ENCODE measurements around the gene HYAL3.

The HYAL3 gene

DNA sequence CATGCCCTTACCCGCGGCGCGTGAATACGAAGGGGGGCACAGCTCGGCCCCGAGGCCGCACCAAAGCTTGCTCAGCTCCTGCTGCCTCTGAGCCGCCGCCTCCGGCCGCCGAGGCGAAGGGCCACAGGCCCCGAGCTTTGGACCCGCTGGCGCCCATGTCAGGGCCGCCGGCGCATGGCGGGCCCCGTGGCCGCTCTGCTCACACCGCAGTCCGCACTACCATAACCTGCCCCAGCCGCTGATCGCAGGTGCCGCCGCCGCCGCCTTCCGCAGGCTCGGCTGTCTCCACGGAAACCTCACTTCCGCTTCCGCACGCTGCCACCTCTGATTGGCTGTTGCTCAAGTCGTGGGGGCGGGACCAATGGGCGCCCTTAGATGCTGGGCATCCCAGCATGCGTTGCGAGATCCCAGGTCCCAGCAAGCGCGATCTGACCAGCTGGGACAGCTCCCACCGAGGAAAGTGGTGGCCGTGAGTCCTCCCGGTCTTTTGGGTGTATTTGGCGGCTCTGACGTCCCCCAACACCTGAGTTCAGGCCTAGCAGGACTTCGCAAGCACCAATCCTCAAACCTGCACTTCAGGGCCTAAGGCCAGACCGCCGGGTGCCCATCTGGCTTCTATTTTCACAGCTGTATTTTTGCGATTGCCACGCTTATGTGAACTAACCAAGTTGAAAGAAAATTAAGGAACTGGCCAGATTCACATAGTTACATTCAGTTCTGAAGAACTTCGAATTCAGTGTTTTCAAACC lies 28.9 kb upstream of the HYAL3 start, which contains the start of gene TUSC2:
TUSC2 (minus strand) TSS at position 281 of the 749 bp plus-strand sequence; CDS start at position 157, 124 bp downstream.
- DNase-seq: peak; percentile 72

DNA sequence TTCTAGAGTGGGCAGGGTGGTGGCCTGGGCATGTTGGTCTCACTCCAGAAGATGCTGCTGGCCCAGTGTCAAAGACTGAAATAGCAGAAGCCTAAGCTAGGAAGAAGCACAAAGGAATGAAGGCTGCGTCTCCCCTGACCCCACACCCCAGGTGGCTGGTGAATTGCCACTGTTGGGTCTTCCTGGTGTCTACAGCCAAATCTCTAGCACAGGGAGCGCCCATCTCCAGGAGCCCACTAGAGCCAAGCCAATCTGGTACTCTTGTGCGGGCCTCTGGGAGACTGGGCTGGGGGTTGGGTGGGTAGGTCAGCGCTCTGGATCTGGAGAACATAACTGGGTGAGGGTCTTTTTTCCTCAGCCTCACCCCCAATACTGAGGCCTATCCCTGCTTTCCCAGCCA lies 27.9 kb upstream of the HYAL3 start:
- DNase-seq: no peak

DNA sequence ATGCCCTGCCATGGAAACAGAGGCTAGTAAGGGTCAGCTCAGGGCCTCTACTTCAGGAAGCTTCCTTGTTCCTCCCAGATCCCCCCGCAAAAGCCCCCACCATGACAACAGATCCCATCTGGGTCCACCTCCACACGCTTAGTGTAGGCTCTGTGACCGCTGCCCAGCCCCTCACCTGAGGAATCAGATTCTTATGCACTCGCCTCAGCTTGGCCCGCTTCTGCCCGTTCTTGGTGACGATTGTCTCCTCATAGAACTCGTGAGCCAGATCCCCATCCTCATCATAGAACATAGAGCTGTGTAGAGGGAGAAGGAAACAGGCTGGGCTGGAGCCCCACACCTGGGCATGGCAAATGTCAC lies 27.0 kb upstream of the HYAL3 start:
- DNase-seq: no peak

DNA sequence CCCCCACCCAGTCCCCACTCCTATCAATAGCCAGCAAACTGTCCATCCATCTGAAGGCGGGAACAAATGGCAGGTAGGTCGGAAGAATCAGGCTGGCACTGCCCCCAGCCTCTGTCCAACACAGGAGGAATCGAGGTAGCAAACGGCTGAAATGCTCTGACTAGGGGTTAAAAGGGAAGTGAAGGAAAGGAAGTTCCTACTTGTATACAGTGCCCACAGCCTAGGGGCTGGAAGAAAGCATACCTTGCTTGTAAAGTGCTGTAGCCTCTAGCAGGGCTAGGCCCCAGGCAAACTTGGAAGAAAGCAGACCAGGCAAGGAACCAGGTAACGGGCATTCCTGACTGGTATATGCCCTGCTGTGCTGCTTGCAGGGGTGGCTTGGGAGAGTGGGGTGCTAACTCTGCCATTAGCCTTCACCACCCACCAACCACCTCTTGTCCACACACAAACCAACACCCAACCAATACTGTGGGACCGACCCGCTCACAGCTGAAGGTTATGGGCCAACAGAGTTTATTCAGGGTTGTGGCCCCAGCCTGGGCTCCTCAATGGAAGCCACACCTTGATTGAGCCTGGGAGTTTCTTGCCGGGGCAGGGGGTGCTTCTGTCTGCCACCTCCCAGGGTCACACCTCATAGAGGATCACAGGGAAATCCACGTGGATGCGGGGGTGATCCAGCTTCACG lies 26.4 kb upstream of the HYAL3 start:
- no peak for DNase-seq

DNA sequence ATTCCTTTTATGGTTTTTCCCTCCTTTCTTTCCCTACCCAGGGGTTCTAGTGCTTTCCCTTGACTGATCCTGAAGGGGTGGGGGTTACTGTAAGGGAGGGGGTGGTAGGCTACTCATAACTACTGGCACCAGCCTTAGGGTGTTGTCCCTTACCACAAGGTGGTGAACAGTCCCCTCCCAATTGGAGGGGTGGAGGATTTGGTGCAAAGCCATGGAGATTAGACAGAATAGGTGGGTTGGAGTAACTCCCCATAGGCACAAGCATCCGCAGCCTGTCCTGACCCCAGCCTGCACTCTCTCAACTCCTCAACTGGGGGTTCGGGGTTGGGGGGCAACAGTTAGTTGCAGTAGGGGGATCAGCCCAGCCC lies 25.9 kb upstream of the HYAL3 start:
- no peak for DNase-seq

DNA sequence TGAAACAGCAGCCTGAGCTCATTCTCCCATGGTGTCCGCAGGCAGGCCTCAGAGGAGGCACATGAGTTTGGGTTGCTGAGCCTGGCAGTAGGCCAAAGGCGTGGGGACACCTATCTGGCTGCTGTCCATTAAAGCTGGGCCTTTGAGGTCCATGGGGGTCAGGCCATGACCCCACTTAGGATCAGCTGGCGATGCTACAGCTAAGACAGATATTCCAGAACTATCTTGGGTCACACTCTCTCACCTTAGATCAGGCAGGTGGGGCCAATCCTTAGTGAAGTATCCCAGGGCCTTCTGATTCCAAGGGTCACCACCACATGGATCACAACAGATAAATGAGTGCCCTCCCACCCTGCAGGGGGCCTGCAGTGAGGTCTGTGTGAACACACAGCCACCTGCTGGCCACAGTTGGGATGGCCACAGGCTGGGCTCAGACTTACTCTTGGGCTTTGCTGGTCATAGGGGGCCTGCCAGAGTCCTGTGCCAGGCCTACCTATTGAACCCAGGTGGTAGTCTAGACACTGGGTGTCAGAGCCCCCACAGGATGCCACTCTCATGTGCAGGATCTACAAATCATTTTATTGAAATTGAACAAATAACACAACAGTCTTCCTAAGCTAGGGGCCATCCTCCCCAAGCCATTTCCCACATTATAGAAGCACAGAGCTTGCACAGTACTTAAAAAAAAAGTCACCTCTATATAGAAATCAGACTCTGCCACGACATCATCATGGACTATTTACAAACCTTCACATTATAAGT lies 25.3 kb upstream of the HYAL3 start:
- peak; percentile 0 for DNase-seq

DNA sequence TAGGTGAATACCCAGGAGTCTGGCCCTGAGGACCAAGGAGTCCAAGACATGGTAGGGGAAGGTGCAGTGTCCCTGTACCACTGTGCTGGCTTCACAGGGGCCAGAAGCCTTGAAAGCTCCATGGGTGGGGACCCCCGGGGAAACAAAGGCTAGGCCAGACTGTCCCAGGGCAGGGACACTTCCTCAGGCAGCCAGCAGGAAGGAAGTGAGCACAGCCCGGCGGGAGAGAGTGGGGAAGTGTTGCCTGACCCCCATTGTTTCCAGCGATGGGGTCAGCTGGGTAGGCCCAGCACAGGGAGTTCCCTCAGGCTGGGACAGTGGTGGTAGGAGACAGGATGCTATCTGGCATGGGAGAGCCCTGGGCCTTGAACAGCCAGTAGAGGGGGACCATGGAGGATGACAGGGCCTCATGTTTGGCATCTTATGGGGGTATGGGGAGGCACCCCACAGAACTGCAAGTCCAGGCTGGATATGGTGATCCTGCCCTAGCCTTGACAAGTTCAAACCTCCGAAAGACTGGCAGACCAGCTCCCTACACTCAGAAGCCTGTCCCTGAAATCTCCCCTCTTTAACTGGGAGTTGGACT lies 24.5 kb upstream of the HYAL3 start:
- no peak for DNase-seq

DNA sequence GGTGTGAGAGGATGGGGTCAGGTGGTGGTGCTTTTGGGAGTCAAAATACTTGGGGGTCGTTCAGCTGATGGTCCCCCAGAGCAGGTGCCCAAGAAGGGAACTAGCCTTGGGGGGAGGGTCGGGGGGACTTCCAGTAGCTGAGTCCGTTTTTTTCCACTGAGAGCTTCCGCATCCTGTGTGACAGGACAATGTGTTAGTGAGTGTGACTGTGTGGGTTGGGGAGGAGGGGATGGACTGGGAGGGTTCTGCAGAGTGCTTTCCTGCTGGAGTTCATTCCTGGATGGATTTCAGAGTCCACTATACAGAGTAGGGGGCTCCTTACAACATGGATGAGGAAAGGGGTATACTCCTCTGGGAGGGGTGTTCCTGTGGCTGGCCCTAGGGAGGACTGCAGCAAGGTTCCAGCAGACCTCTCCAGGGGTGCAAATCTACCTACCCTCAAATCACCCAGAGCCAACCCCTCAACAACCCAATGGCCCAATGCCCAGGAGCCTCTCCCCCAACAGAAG lies 23.9 kb upstream of the HYAL3 start:
- no peak for DNase-seq

DNA sequence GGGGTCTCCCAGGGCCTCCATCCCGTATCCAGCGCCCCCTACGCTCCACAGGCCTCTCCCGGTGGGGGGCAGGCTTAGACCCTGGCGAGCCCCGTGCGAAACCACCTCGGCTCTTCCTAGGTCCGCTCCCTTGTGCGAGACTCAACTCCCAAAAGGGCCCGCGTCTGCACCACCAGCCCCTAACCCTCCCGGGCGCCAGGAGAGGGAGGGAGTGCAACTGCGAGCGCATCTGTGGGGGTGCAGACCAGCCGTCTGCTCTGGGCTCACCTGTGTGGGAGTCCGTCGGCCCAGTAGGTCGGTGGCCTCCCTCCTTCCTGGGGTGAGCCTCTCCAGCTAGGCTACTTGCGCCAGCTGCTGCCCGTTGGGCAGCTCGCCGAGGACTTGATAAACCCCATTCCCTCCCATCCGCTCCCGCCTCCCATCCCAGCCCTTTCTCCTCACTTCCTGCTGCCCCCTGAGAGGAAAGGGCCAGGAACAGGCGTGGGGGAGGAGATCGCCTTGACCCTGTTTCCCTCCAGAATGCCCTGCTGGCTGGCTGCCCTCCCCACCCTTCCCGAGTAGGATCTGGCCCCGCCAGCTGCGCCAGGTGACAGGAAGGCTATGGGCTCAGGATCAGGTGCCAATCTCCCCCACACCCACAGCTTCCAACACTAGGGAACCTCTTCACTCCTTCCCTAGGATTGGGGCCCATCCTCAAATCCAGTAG lies 23.3 kb upstream of the HYAL3 start, which contains the start of gene HYAL2:
HYAL2 (minus strand) TSS at position 360 of the 706 bp plus-strand sequence. CDS start 2,256 bp downstream, outside the sequence.
- DNase-seq: peak; percentile 30

DNA sequence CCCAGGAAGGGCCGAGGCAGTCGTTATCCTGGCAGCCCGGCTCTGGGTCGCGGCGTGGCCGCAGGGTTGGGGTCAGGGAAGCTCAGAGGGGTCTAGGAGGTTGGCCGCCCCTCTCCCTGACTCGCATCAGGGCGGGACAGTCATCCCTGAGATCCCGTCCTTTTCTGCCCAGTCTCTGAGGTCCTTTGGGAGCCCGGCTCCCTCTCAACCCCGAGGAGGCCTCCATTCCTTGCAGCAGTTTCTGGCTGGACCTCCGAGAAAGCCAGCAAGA lies 22.8 kb upstream of the HYAL3 start:
- no peak for DNase-seq

DNA sequence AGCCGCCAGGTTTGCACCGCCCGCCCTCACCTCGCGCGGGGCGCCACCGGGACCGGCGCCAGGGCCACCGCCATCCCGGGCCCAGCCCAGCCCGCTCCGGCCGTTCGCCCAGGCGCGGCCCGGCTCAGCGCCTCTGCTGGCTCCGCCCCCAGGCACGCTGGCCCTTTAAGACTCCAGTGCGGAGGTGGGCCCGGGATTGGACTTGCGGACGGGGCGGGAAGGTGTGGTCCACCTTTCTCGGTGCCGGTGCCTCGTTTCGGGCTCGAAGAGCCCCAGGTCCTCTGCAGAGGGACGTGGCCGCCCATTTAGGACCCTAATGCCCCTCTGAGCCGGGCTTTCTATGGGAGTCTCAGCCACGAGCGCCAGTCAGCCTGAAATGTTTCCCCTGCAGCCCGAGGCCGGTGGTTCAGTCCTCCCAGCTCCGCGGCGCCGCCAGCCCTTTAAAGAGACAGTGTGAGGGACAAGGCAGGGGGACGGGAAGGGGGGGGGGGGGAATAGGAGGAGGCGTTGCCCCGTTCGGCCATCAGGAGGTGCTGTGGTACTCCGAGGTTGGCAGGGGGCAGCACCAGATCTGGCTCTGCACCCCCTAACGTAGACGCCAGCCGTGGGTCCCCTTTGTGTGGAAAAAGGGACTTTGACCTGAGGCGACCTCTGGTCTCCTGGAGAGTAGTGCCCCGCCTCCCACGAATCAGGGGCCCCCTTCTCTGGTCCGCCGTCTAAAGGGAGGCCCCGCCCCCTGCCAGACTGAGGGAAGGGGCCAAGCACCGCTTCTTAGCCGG lies 22.3 kb upstream of the HYAL3 start:
- peak; percentile 67 for DNase-seq

DNA sequence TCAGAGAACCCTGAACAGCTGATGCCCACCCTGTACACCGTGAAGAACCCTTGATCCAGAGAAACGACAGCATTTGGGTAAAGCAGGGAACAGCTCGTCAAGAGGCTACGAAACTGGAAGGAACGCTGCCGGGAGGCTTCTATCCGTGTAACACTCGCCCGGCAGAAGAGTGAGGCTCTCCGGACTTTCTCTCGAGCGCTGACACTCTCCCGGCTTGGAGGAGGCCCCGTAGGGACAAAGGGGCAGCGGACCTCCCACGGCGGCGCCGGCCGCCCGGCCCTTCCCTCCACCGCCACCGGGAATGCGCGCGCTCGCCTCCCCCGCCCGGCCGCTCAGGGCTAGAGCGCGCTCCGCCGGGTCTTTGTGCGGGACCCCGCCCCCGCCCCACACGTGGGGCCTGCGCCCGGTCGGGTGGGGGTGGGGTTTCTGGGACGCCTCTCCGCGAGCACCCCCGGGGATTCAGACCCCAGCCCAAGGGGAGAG lies 21.7 kb upstream of the HYAL3 start:
- peak; percentile 18 for DNase-seq

DNA sequence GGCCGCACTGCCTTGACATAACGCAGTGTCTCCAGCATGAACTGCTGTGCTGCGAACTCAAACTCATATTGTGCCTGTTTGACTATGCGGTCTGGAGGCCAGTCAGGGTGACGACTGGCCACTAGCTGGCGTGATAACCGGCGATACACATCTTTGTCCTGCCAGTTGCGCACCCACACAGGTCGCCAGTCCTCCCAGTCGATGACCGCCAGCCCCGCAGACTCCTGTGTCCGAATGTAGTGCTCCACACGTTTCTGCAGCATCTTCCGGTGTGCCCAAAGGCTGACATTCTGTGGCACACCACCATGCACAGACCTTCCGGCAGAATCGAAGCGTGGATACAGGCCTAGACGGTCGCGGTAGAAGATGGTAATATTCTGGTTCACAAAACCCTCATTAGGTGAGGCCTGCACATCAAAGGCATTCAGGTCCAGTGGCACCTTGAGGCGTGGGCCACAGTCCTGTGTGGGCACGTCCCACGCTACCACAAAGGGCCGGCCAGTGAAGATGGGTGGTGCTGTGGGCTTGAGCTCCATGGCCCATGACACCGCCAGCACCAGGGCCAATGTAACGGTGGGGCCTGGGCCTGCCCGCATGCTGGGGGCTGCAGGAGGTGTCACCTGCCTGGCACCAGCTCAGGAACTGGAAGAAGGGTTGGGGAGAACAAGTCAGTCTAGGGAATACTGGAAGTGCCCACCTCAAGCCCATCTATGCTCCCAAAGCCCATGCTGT lies 20.9 kb upstream of the HYAL3 start:
- DNase-seq: no peak

DNA sequence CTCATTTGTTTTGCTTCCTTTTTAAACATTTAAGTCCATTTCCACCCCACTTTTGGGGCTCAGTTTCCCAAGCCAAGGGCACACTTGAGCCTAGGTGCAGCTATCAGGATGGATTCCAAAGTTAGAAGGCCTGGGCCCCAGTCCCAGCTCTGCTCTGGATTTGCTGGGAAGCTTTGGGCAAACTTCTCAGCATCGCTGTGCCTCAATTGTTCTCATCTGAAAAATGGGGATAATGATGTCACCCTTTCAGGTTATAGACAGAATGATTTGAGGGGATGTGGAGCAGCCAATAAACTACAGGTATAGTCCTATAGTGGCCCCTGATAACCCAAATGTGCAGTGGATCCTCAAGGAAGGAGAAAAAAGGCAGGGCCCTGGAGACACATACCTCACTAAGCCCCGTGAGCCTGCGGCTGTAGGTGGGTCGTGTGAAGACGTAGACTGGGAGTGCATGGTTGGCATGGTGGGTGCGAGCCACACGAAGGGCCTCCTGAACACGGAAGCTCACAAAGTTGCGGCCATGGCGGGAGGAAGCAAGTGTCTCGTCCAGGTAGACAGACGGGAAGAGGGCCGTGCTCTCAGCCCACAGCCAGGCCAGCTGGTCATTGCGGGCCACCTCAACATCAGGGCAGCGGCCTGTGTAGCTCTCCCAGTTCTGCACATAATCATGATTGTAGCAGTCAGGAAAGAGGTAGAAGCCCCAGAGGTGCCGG lies 20.1 kb upstream of the HYAL3 start:
- no peak for DNase-seq

DNA sequence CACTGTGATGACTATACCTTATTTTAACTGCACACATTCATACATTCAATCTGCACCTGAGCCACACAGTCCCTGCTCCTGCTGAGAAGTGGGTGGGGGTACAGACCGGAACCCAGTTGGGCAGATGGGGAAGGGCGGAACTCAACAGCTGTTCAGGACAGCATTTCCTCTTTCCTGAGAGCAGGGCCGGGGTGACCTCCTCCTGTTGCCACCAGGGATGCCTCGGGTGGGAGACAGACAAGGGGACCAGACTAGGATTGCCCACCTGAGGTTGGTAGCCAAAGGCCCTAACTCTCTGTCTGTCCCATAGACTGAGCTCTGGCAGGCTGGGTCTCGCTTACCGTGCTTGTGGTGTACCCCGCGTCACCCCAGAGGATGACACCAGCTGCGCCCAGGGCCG lies 19.4 kb upstream of the HYAL3 start:
- no peak for DNase-seq

DNA sequence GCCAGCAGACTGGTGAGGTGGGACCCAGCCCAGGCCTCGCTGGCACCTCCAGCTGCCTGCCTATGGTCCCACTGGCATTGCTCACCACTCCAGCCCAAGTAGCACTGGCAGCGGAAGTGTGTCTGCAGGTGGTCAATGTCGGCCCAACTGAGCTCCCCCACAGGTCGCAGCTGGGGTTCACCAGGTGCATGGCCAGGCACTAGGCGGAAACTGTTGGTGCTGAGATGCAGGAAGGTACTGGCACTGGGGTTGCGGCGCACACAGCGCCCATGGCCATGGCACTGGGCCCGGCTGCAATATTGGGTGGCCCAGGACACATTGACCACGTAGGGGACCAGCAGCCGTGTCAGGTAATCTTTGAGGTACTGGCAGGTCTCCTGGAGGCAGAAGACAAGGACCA lies 19.0 kb upstream of the HYAL3 start:
- no peak for DNase-seq

DNA sequence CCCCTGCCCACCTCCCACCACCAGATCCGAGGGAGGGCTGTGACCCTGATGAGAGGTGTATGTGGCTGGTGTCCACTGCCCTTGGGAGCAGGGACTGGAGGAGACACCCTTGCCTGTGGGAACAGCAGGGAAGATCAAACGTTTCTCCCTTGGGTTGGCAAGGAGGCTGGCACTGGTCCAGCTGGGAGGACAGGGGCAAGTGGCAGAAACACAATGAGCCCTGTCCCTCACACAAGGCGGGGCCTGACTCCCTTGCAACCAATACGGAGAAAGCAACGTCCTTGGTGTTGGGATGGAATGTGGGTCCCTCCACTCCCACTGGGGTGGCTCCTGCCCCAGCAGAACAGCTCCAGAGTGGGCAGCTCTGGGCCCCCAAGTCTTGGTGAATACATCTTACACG lies 18.1 kb upstream of the HYAL3 start:
- no peak for DNase-seq

DNA sequence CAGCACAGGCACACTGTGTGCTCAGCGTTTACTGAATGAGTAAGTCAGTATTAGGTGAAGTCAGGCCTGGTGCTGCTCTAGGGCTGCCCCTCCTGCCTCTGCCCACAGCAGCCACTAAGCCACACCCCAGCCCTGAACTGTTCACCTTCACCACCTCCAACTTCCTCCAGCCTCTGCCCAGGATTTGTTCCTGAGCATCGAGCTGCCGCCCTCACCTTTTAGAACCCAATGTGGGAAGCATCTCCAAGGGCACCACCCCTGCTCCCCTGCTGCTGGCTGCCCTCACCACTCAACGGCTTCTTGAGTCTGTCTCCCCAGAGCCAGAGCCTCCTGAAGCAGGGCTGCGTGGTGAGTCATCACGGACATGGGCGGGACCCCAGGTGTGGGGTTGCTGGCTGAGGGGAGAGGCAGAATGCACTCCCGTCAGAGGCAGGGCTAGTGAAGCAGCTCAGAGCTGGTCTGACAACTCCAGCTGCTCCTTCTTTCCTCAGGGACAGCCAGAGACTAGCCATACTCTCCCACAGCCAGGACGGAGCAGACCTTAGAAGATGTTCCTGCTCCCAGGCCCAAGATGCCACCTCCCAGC lies 17.5 kb upstream of the HYAL3 start:
- peak; percentile 51 for DNase-seq

DNA sequence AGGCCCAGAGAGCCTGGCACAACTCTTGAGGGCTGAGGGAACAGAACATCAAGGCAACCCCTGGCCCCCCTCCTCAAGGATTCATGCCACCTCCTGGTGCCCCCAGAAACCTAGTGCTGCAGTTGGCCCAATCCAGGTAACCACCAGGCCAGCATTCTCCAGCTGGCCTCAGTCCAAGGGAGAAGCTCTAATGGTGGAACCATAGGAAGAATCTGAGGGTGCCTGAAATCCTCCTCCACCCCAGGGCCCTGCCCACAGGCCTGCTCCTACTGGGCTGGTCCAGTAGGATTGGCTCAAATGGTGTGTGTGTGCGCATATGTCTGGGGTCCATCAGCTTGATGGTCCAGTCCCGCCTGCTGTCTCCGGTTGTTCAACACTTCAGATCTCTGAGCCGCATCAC lies 15.6 kb upstream of the HYAL3 start:
- no peak for DNase-seq

DNA sequence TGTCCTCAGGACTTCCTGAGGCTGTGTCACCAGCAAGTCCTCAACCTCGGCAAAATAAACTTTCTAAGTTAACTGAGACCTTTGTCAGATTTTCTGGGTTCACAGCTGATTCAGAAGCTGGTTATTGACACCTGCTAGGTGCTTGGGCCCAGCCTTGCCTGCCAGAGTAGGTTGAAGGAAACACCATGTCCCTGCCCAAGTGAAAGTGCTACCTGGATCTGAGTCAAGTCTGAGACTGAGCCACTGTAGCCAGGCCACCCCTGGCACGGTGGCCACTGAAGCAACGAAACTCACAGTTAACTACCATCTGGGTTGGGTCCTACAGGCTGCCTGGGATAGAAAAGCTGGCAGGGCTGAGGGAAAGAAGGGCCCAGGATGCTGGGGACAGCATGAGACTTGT lies 15.1 kb upstream of the HYAL3 start:
- DNase-seq: no peak

Data from DMS79 treated with DMSO at 0.1 percent for 48 hours (cell line).